HG03432 (cell line): ENCODE results near the gene PTPRM.

Experiments
- ATAC-seq: cut with Tn5 transposase; IDR thresholded peaks from one replicate; pipeline ENCODE4 v1.9.1; 2021; ENCODE audit warnings: mild to moderate bottlenecking, moderate library complexity; ENCODE audit not compliant: unreplicated experiment

PTPRM gene

GRCh38 chr18:8197499-8197898 is 630.4 kb downstream of the PTPRM start:
- ATAC-seq, result no peak

GRCh38 chr18:8207996-8208395 is 640.9 kb downstream of the PTPRM start:
- ATAC-seq, result no peak

- no peak for ATAC-seq
Observed at GRCh38 chr18:8208716-8209115, 641.6 kb downstream of the PTPRM start.

- no peak for ATAC-seq
Observed at GRCh38 chr18:8212896-8213780, 646.0 kb downstream of the PTPRM start.

GRCh38 chr18:8215741-8216140 is 648.6 kb downstream of the PTPRM start:
- no peak for ATAC-seq

- ATAC-seq, result no peak
Observed at GRCh38 chr18:8217051-8217564, 650.0 kb downstream of the PTPRM start.

GRCh38 chr18:8218197-8218596 is 651.1 kb downstream of the PTPRM start:
- ATAC-seq, result no peak

- no peak for ATAC-seq
Observed at GRCh38 chr18:8221452-8221851, 654.3 kb downstream of the PTPRM start.

- no peak for ATAC-seq
Observed at GRCh38 chr18:8224576-8224975, 657.5 kb downstream of the PTPRM start.

GRCh38 chr18:8229040-8229439 is 661.9 kb downstream of the PTPRM start:
- no peak for ATAC-seq

GRCh38 chr18:8229787-8230186 is 662.7 kb downstream of the PTPRM start:
- no peak for ATAC-seq

GRCh38 chr18:8231316-8231715 is 664.2 kb downstream of the PTPRM start:
- ATAC-seq, result no peak

- no peak for ATAC-seq
Observed at GRCh38 chr18:8232791-8233190, 665.7 kb downstream of the PTPRM start.

- ATAC-seq, result no peak
Observed at GRCh38 chr18:8235894-8236293, 668.8 kb downstream of the PTPRM start.

- no peak for ATAC-seq
Observed at GRCh38 chr18:8238507-8238906, 671.4 kb downstream of the PTPRM start.

GRCh38 chr18:8241731-8242130 is 674.6 kb downstream of the PTPRM start:
- no peak for ATAC-seq

GRCh38 chr18:8242151-8242696 is 675.1 kb downstream of the PTPRM start:
- ATAC-seq, result no peak

- no peak for ATAC-seq
Observed at GRCh38 chr18:8247700-8248099, 680.6 kb downstream of the PTPRM start.

GRCh38 chr18:8248576-8248975 is 681.5 kb downstream of the PTPRM start:
- ATAC-seq, result no peak

- ATAC-seq, result no peak
Observed at GRCh38 chr18:8249811-8250210, 682.7 kb downstream of the PTPRM start.

- no peak for ATAC-seq
Observed at GRCh38 chr18:8252371-8252770, 685.3 kb downstream of the PTPRM start.

- no peak for ATAC-seq
Observed at GRCh38 chr18:8253944-8254343, 686.8 kb downstream of the PTPRM start.
